Ovary (tissue), 9 donors: Measurements from ENCODE around the gene RSRP1. TPM values are rescaled to one million over a fixed set of nuclear protein-coding genes. Genes with fewer than 3 reads are reported as not detected.

ENCODE experiments used
- DNase-seq, 5 donors: peaks; one replicate each; pipeline ENCODE4 v3.0.0-alpha.2; 2019 to 2020
- H3K27ac ChIP-seq, 2 donors: fragments of 200-600 bp; one replicate each; pipeline versions ENCODE4 v1.5.1 to v1.8.0; 2019 to 2022
- H3K27me3 ChIP-seq: fragments of 200-600 bp; one replicate; pipeline ENCODE4 v1.8.0; 2022
- H3K36me3 ChIP-seq: fragments of 200-600 bp; sonication (generic); one replicate; pipeline ENCODE4 v1.5.1; 2019
- H3K4me1 ChIP-seq: one replicate; pipeline ENCODE4 v1.8.1; 2013; ENCODE audit warnings: mild to moderate bottlenecking, moderate library complexity; ENCODE audit not compliant: insufficient read depth
- H3K4me3 ChIP-seq: fragments of 200-600 bp; sonication (generic); one replicate; pipeline ENCODE4 v1.5.1; 2017
- H3K9me3 ChIP-seq, 2 donors: fragments of 200-600 bp in 1 of 2; sonication (generic) in 1 of 2; one replicate each; pipeline versions ENCODE4 v1.5.1 to v1.8.1; 2013 to 2019; ENCODE audit warnings: mild to moderate bottlenecking in 1 of 2, moderate library complexity in 1 of 2
- EP300 ChIP-seq: sonication (generic); formaldehyde crosslinking; IDR thresholded peaks from one replicate; pipeline ENCODE4 v1.6.1; 2017; ENCODE audit warnings: antibody characterized with exemption
- POLR2A ChIP-seq: fragments of 450-650 bp; IDR thresholded peaks from one replicate; pipeline ENCODE4 v1.6.1; 2017; ENCODE audit warnings: antibody characterized with exemption, mild to moderate bottlenecking, moderate library complexity
- WGBS, 3 donors: extraction: QIAGEN DNeasy Blood & Tissue Kit in 1 of 3; methylation state at CpG; one replicate each; pipeline versions ENCODE4 v1.1.5 to v1.1.7; 2013 to 2017; 5-methylcytosine and 5-hydroxymethylcytosine counted together
- intact Hi-C, 4 donors: fragments of 100-400 bp; cut with DNase I; formaldehyde crosslinking; loops; one replicate each; pipeline versions ENCODE4 v1.11.0 to v1.15.1; 2022 to 2023
- polyA plus RNA-seq, 2 donors: library from polyadenylated mRNA; stranded (reverse); fragments of 200-250 nt in 1 of 2; fragments of 350-450 nt in 1 of 2; fragmentation: Illumina TruSeq in 1 of 2; extraction: RNeasy Lipid Tissue Mini Kit (QIAGEN cat#74804) in 1 of 2; gene quantifications; one replicate each; pipeline ENCODE4 v1.2.3, GENCODE V29; 2013 to 2014
- total RNA-seq, 7 donors: library from RNA; depleted of rRNA in 2 of 7; stranded (reverse); fragments of >200 nt in 2 of 7; fragmentation: NEBNext Ultra II Directional in 3 of 7; extraction: Animal tissue kit (Norgen Biotek cat#: 25700) in 3 of 7; gene quantifications; one replicate each; pipeline versions ENCODE4 v1.1.0 to v1.2.4, GENCODE V29; 2016 to 2023
- TF ChIP-seq, protein P1 (sequence below), 3 donors: fragments of 450-650 bp in 2 of 3; fragments of 200-600 bp in 1 of 3; IDR thresholded peaks; one replicate each; pipeline versions ENCODE4 v1.5.1 to v1.8.0; 2016 to 2022; ENCODE audit warnings: antibody characterized with exemption in 3 of 3, mild to moderate bottlenecking in 1 of 3
- donor health status: DM: no; HTN: no; CAD: no; lungs with moderate emphysema.
- donor health status: DM: no; HTN: no; CAD: no.
- donor health status: Bipolar disorder and iron deficiency.
- donor health status: DM: yes; HTN: yes; CAD: no.
- donor health status: DM: no; HTN: no; CAD: no.
- donor health status: DM: yes; HTN: yes; CAD: no.

Gene RSRP1
- total and polyA plus RNA-seq, 9 donors = 52.1 to 138 (median 82.1) TPM

DNA sequence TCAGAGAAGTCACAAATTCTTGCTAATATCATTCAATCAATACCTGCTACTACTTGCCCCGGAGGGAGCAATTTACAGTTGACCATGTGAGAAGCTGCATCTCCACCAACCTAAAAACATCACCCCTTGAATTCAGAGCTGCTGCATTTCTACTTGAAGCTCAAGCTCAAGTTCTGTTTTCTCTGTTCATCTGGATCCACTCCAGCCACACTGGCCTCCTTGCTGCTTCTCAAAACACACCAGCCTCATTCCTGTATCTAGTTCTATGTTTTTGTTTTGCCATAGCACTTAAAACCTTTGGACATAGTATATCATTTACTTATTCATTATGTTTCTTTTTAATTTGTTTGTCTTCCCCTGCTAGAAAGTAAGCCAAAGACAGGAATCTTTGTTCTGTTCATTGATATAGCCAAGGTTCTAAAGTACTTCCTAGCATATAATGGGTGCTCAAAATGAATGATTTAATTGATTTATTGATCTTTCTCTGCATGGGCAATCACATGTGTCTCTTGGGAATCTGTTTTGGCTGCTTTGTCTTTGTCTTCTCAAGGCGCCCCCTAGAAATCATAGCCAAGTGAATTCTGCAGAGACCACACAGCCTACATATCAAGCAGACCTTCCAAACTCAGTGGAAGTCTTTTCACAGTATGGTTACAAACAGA is 38.6 kb downstream of the RSRP1 start:
- no peak for DNase-seq
- intact Hi-C loops = no loop called here
- Histone ChIP-seq H3K27ac (no peak overlapping the region), H3K4me1 (no peaks in the 10 kb centered on the region), H3K9me3 (no peaks in the 10 kb centered on the region), H3K4me3 (no peak overlapping the region), H3K27me3 (no peaks in the 10 kb centered on the region), H3K36me3 (no peaks in the 10 kb centered on the region)
- 34 to 45% (median 43%) methylated on average over 2 of the region's 2 CpGs for WGBS, 3 donors
- TF ChIP-seq EP300 (no peak), POLR2A (no peak)
- TF ChIP-seq, protein P1, sequence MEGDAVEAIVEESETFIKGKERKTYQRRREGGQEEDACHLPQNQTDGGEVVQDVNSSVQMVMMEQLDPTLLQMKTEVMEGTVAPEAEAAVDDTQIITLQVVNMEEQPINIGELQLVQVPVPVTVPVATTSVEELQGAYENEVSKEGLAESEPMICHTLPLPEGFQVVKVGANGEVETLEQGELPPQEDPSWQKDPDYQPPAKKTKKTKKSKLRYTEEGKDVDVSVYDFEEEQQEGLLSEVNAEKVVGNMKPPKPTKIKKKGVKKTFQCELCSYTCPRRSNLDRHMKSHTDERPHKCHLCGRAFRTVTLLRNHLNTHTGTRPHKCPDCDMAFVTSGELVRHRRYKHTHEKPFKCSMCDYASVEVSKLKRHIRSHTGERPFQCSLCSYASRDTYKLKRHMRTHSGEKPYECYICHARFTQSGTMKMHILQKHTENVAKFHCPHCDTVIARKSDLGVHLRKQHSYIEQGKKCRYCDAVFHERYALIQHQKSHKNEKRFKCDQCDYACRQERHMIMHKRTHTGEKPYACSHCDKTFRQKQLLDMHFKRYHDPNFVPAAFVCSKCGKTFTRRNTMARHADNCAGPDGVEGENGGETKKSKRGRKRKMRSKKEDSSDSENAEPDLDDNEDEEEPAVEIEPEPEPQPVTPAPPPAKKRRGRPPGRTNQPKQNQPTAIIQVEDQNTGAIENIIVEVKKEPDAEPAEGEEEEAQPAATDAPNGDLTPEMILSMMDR (IDR thresholded peaks at IDR 0.05) = no peak

DNA sequence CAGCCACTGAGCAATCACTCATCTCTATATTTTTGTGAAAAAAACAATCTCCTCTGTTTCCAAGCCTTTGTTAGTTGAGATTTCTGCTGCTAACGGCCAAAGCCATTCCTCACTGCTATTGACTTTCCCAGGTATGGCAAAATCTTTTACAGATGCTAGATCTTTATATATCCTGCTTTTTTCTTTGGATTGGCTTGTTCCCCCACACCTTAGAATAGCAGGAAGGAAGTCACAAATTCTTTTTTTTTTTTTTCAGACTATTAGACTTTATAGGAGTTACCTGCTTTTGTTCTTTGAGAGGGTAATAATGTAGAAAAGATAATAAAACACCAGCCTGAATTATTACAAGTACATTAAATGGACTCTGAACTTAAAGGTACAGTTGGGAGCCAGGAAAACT is 39.2 kb downstream of the RSRP1 start:
- TF ChIP-seq, protein P1 (IDR thresholded peaks at IDR 0.05) = no peak
- TF ChIP-seq EP300 = no peak
- TF ChIP-seq POLR2A = no peak
- H3K4me3 ChIP-seq = no peak overlapping the region
- intact Hi-C loops = no loop called here
- DNase-seq = no peak
- no peak overlapping the region for H3K27ac ChIP-seq
- H3K4me1 ChIP-seq = no peaks in the 10 kb centered on the region
- no peaks in the 10 kb centered on the region for H3K27me3 ChIP-seq
- no peaks in the 10 kb centered on the region for H3K36me3 ChIP-seq
- WGBS, 3 donors = 68 to 81% (median 71%) methylated on average over 1 of the region's 1 CpG
- no peaks in the 10 kb centered on the region for H3K9me3 ChIP-seq

- H3K36me3 ChIP-seq = no peaks in the 10 kb centered on the region
- DNase-seq = no peak
- no peaks in the 10 kb centered on the region for H3K27me3 ChIP-seq
- no peaks in the 10 kb centered on the region for H3K9me3 ChIP-seq
- H3K4me1 ChIP-seq = no peaks in the 10 kb centered on the region
- no peak overlapping the region for H3K27ac ChIP-seq
- no peak overlapping the region for H3K4me3 ChIP-seq
- intact Hi-C loops = no loop called here
- TF ChIP-seq, protein P1 (IDR thresholded peaks at IDR 0.05) = no peak
- TF ChIP-seq EP300 (no peak), POLR2A (no peak)
- WGBS, 3 donors = 84 to 89% (median 87%) methylated on average over 5 of the region's 5 CpGs
Measured at GRCh38 chr1:25206201-25206600, 41.1 kb downstream of the RSRP1 start.

DNA sequence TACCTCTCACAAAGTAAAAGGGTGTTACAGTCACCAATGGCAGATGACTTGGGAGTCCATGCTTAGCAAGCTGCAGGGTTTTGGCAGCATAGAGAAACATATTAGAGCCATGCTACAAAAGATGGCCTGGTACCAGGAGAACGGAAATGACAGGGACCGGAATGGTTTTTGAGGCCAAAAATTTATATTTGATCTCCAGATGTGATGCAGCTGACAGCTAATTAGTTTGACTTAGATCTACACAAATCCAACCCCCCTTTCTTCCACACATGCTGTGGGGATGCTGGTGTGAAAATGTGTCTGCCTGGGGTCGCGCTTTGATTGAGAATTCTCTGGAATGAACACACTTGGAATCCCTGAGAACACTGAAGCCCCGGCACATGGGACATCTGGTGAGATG is 41.5 kb downstream of the RSRP1 start:
- intact Hi-C loops = no loop called here
- 82 to 86% (median 82%) methylated on average over 5 of the region's 5 CpGs for WGBS, 3 donors
- no peaks in the 10 kb centered on the region for H3K9me3 ChIP-seq
- H3K27me3 ChIP-seq = no peaks in the 10 kb centered on the region
- no peaks in the 10 kb centered on the region for H3K36me3 ChIP-seq
- no peak for DNase-seq
- no peak for TF ChIP-seq EP300
- no peak for TF ChIP-seq POLR2A
- TF ChIP-seq, protein P1 (IDR thresholded peaks at IDR 0.05) = no peak
- H3K4me1 ChIP-seq = no peaks in the 10 kb centered on the region
- no peak overlapping the region for H3K4me3 ChIP-seq
- H3K27ac ChIP-seq = no peak overlapping the region
